GM23338 (cell line): ENCODE measurements around the gene ZNF630. TPM values are rescaled to one million over a fixed set of nuclear protein-coding genes. Genes with fewer than 3 reads are reported as not detected.

Source experiments
- ATAC-seq: fragments of 200-7000 bp; cut with Tn5 transposase; 3 replicates; pipeline ENCODE4 v1.9.1; 2020
- DNase-seq: peaks from one replicate; pipeline ENCODE4 v3.0.0-alpha.2; 2015; ENCODE audit warnings: low spot score
- H2AFZ ChIP-seq: fragments of 200-600 bp; sonication (generic); 2 replicates; pipeline ENCODE4 v1.8.0; 2016; ENCODE audit warnings: antibody characterized with exemption, mild to moderate bottlenecking, moderate library complexity
- H3F3A ChIP-seq: fragments of 200-600 bp; sonication (generic); replicated peaks from 2 replicates; pipeline ENCODE4 v1.8.0; 2017; ENCODE audit warnings: antibody characterized with exemption, mixed run types, low read depth
- H3K27ac ChIP-seq: fragments of 200-600 bp; sonication (generic); 2 replicates; pipeline ENCODE4 v1.6.1; 2016; ENCODE audit warnings: low read depth
- H3K27me3 ChIP-seq: fragments of 200-600 bp; sonication (generic); 2 replicates; pipeline ENCODE4 v1.8.0; 2016; ENCODE audit warnings: mild to moderate bottlenecking, mixed run types, moderate library complexity; ENCODE audit not compliant: insufficient read depth
- H3K36me3 ChIP-seq: fragments of 200-600 bp; sonication (generic); 2 replicates; pipeline ENCODE4 v1.8.0; 2016; ENCODE audit warnings: mild to moderate bottlenecking; ENCODE audit not compliant: insufficient read depth
- H3K4me1 ChIP-seq: fragments of 200-600 bp; sonication (generic); 2 replicates; pipeline ENCODE4 v1.8.0; 2016; ENCODE audit warnings: mild to moderate bottlenecking, moderate library complexity; ENCODE audit not compliant: insufficient read depth
- H3K4me2 ChIP-seq: fragments of 200-600 bp; sonication (generic); 2 replicates; pipeline ENCODE4 v1.7.1; 2017; ENCODE audit warnings: mixed run types
- H3K4me3 ChIP-seq: fragments of 200-600 bp; sonication (generic); 2 replicates; pipeline ENCODE4 v1.6.1; 2016; ENCODE audit warnings: mixed run types
- H3K79me2 ChIP-seq: fragments of 200-600 bp; sonication (generic); replicated peaks from 2 replicates; pipeline ENCODE4 v1.8.0; 2017; ENCODE audit warnings: mild to moderate bottlenecking; ENCODE audit not compliant: insufficient read depth
- H3K9me2 ChIP-seq: fragments of 200-600 bp; sonication (generic); 2 replicates; pipeline ENCODE4 v1.8.0; 2017; ENCODE audit not compliant: insufficient read depth
- H4K20me1 ChIP-seq: fragments of 200-600 bp; sonication (generic); replicated peaks from 2 replicates; pipeline ENCODE4 v1.8.0; 2017; ENCODE audit warnings: mild to moderate bottlenecking; ENCODE audit not compliant: insufficient read depth
- H3K27ac Mint-ChIP-seq: 2 replicates; pipeline ENCODE4 v1.8.0; 2020; ENCODE audit warnings: inconsistent platforms, mild to moderate bottlenecking, moderate library complexity, mixed read lengths
- H3K27me3 Mint-ChIP-seq: 3 replicates; pipeline ENCODE4 v1.8.0; 2022; ENCODE audit warnings: low read depth, mild to moderate bottlenecking, moderate library complexity, mixed read lengths, inconsistent platforms; ENCODE audit not compliant: insufficient read depth, poor library complexity
- H3K36me3 Mint-ChIP-seq: 3 replicates; pipeline ENCODE4 v1.8.0; 2021; ENCODE audit warnings: low read depth, mild to moderate bottlenecking, inconsistent platforms, moderate library complexity, mixed read lengths
- H3K4me1 Mint-ChIP-seq: 3 replicates; pipeline ENCODE4 v1.8.0; 2020; ENCODE audit warnings: mild to moderate bottlenecking, inconsistent platforms, mixed read lengths
- H3K4me3 Mint-ChIP-seq: 3 replicates; pipeline ENCODE4 v1.8.0; 2021; ENCODE audit warnings: moderate library complexity, mild to moderate bottlenecking, inconsistent platforms, mixed read lengths
- H3K9me3 Mint-ChIP-seq: 3 replicates; pipeline ENCODE4 v1.8.0; 2020; ENCODE audit warnings: moderate library complexity, mild to moderate bottlenecking, inconsistent platforms, mixed read lengths
- CREB1 ChIP-seq: fragments of 250-450 bp; sonication (Bioruptor Pico); IDR thresholded peaks from 2 replicates; pipeline ENCODE4 v1.5.0; 2020; ENCODE audit warnings: low read depth, mild to moderate bottlenecking, moderate library complexity
- CTCF ChIP-seq, 2 experiments: fragments of 200-600 bp in 1 of 2; sonication (generic) in 1 of 2; conservative IDR thresholded peaks; 2 replicates each; pipeline versions ENCODE4 v1.5.1 to v1.6.1; 2016 to 2017; ENCODE audit warnings: antibody characterized with exemption in 2 of 2, low read depth in 2 of 2, mild to moderate bottlenecking in 2 of 2, moderate library complexity in 1 of 2
- ETS1 ChIP-seq: IDR thresholded peaks from 2 replicates; pipeline ENCODE4 v1.6.1; 2016; ENCODE audit warnings: antibody characterized with exemption
- EZH2 ChIP-seq: fragments of 200-600 bp; sonication (generic); IDR thresholded peaks from one replicate; pipeline ENCODE4 v1.8.0; 2017; ENCODE audit warnings: antibody characterized with exemption, mild to moderate bottlenecking, low read depth; ENCODE audit not compliant: unreplicated experiment
- EZH2phosphoT487 ChIP-seq: fragments of 200-600 bp; sonication (generic); IDR thresholded peaks from one replicate; pipeline ENCODE4 v1.8.1; 2018; ENCODE audit warnings: antibody characterized with exemption; ENCODE audit not compliant: unreplicated experiment
- JUNB ChIP-seq: IDR thresholded peaks from one replicate; pipeline ENCODE4 v1.6.1; 2016; ENCODE audit warnings: antibody characterized with exemption; ENCODE audit not compliant: unreplicated experiment
- NANOG ChIP-seq: IDR thresholded peaks from 2 replicates; pipeline ENCODE4 v1.6.1; 2016; ENCODE audit warnings: antibody characterized with exemption, borderline replicate concordance
- POLR2AphosphoS5 ChIP-seq: IDR thresholded peaks from 2 replicates; pipeline ENCODE4 v1.6.1; 2016; ENCODE audit warnings: antibody characterized with exemption, low read depth
- REST ChIP-seq: IDR thresholded peaks from one replicate; pipeline ENCODE4 v1.6.1; 2018; ENCODE audit warnings: antibody characterized with exemption; ENCODE audit not compliant: unreplicated experiment
- STAT1 ChIP-seq: IDR thresholded peaks from one replicate; pipeline ENCODE4 v1.6.1; 2016; ENCODE audit warnings: antibody characterized with exemption; ENCODE audit not compliant: unreplicated experiment
- ZNF114 ChIP-seq: fragments of 250-450 bp; sonication (Bioruptor Pico); IDR thresholded peaks from 2 replicates; pipeline ENCODE4 v1.5.0; 2020; ENCODE audit warnings: mild to moderate bottlenecking, moderate library complexity
- ZNF331 ChIP-seq: fragments of 250-450 bp; sonication (Bioruptor Pico); IDR thresholded peaks from 2 replicates; pipeline ENCODE4 v1.5.0; 2020; ENCODE audit warnings: low read depth, mild to moderate bottlenecking, moderate library complexity
- ZNF462 ChIP-seq: fragments of 250-450 bp; sonication (Bioruptor Pico); IDR thresholded peaks from 2 replicates; pipeline ENCODE4 v1.5.0; 2020; ENCODE audit warnings: mild to moderate bottlenecking, moderate library complexity
- polyA plus RNA-seq: library from polyadenylated mRNA; unstranded; fragments of >200 nt; fragmentation: Nextera tagmentation; extraction: Ambion mirVana; gene quantifications from 2 replicates; pipeline ENCODE4 v1.2.1, GENCODE V29; 2016
- total RNA-seq: library from RNA; depleted of rRNA; stranded (reverse); fragments of >200 nt; shearing (Covaris generic); gene quantifications from 2 replicates; pipeline ENCODE4 v1.2.3, GENCODE V29; 2014

ZNF630 gene
- total and polyA plus RNA-seq, 2 experiments from 2014 or later: 0.95 to 2.2 TPM

GRCh38 chrX:48058621-48059295 is 12.7 kb downstream of the ZNF630 start:
- no peaks in the 10 kb centered on the region for H3K27me3 ChIP-seq
- no peaks in the 10 kb centered on the region for H3K9me2 ChIP-seq
- H2AFZ ChIP-seq: no peak overlapping the region
- peaks cover 17% of the 10 kb centered on the region; the same call in 1 of the 3 replicates for H3K9me3 Mint-ChIP-seq
- H3K36me3 ChIP-seq: no peaks in the 10 kb centered on the region
- H4K20me1 ChIP-seq: no peaks in the 10 kb centered on the region
- no peaks in the 10 kb centered on the region for H3K79me2 ChIP-seq
- H3K27ac Mint-ChIP-seq: no peak overlapping the region
- no peak for TF ChIP-seq CTCF (conservative IDR thresholded peaks at IDR 0.05; ENCODE audit: low read depth in 2 of 2)
- TF ChIP-seq ZNF114: no peak
- TF ChIP-seq POLR2AphosphoS5: no peak
- no peak for TF ChIP-seq REST
- no peak for TF ChIP-seq JUNB
- TF ChIP-seq ETS1: no peak
- TF ChIP-seq STAT1: no peak
- TF ChIP-seq ZNF331 (CRISPR knock-in tag): no peak
- TF ChIP-seq ZNF462: no peak
- no peak for TF ChIP-seq EZH2phosphoT487
- no peak for TF ChIP-seq CREB1 (CRISPR knock-in tag)
- no peak for TF ChIP-seq EZH2
- TF ChIP-seq NANOG: no peak
- DNase-seq: no peak
- no peak overlapping the region for H3K4me3 Mint-ChIP-seq
- H3K36me3 Mint-ChIP-seq: peaks cover 41% of the 10 kb centered on the region
- H3K4me1 ChIP-seq: no peaks in the 10 kb centered on the region
- no peaks in the 10 kb centered on the region for H3K4me1 Mint-ChIP-seq
- no peak overlapping the region for H3K4me3 ChIP-seq
- no peak overlapping the region for H3K27ac ChIP-seq
- no peaks in the 10 kb centered on the region for H3F3A ChIP-seq
- no peak for ATAC-seq
- no peak overlapping the region for H3K4me2 ChIP-seq
- no peaks in the 10 kb centered on the region for H3K27me3 Mint-ChIP-seq
